Lower leg skin (tissue), 4 donors: Measurements from ENCODE around the gene PDE8A. TPM values are rescaled to one million over a fixed set of nuclear protein-coding genes. Genes with fewer than 3 reads are reported as not detected.

ENCODE experiments used
- DNase-seq, 2 donors: peaks; one replicate each; pipeline ENCODE4 v3.0.0-alpha.2; 2019; ENCODE audit warnings: low spot score in 2 of 2
- H3K4me3 ChIP-seq: fragments of 200-600 bp; sonication (generic); 2 replicates; pipeline ENCODE4 v1.5.1; 2017; ENCODE audit warnings: mild to moderate bottlenecking, low read depth; ENCODE audit not compliant: poor library complexity, severe bottlenecking
- CTCF ChIP-seq, 3 donors: fragments of 450-650 bp; IDR thresholded peaks; one replicate each; pipeline ENCODE4 v1.5.1; 2016; ENCODE audit warnings: antibody characterized with exemption in 3 of 3, mild to moderate bottlenecking in 3 of 3, moderate library complexity in 2 of 3
- POLR2A ChIP-seq, 2 donors: fragments of 450-650 bp; IDR thresholded peaks; one replicate each; pipeline ENCODE4 v1.6.1; 2016 to 2017; ENCODE audit warnings: antibody characterized with exemption in 2 of 2, mild to moderate bottlenecking in 1 of 2, moderate library complexity in 1 of 2
- WGBS, 2 donors: methylation state at CpG; one replicate each; pipeline ENCODE4 v1.1.5; 2018; 5-methylcytosine and 5-hydroxymethylcytosine counted together
- intact Hi-C: fragments of 100-400 bp; cut with DNase I; formaldehyde crosslinking; loops from one replicate; pipeline ENCODE4 v1.15.0; 2023; ENCODE audit warnings: low total_unique reads
- total RNA-seq, 4 donors: library from RNA; depleted of rRNA; stranded (reverse); fragments of >200 nt; gene quantifications; one replicate each; pipeline ENCODE4 v1.1.0, GENCODE V29; 2016

PDE8A gene
- total RNA-seq, 4 donors from 2014 or later, result 14.7 to 23.1 (median 19.4) TPM

DNA sequence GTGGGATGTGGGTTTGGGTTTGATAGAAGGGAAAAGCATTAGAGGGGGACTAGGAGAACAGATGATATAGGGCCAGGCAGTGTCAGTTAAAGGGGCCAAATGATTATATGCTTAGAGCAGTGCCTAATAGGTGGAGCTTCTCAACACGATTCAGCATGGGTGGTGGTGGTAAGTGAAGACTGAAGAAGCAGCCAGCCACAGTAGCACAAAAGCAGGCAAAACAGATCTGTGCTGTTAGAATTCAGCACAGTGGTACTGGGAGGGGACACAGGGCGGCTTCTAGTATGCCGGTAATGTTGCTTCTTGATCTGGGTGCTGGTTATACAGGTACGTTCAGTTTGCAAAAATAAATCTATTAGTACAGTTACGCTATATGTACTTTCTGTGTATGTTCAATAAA lies 25.5 kb downstream of the PDE8A start:
- intact Hi-C loops, result no loop called here
- 67 to 78% methylated on average over 5 of the region's 5 CpGs for WGBS, 2 donors
- DNase-seq, result no peak
- TF ChIP-seq POLR2A (IDR thresholded peaks at IDR 0.05), result no peak
- no peak for TF ChIP-seq CTCF (IDR thresholded peaks at IDR 0.05)
- H3K4me3 ChIP-seq, result no peak overlapping the region

- WGBS, 2 donors, result 55 to 91% methylated on average over 4 of the region's 4 CpGs
Observed at GRCh38 chr15:85007741-85008397, 26.2 kb downstream of the PDE8A start.

GRCh38 chr15:85008474-85009260 lies 27.0 kb downstream of the PDE8A start:
- intact Hi-C loops, result no loop called here
- H3K4me3 ChIP-seq, result no peak overlapping the region
- TF ChIP-seq POLR2A (IDR thresholded peaks at IDR 0.05) (no peak), CTCF (IDR thresholded peaks at IDR 0.05) (no peak)
- 80 to 86% methylated on average over 5 of the region's 5 CpGs for WGBS, 2 donors
- DNase-seq, result no peak

More at GRCh38 chr15:85007741-85008397, 26.2 kb downstream of the PDE8A start:
- no peak overlapping the region for H3K4me3 ChIP-seq
- intact Hi-C loops, result no loop called here
- TF ChIP-seq POLR2A (IDR thresholded peaks at IDR 0.05), result no peak
- no peak for TF ChIP-seq CTCF (IDR thresholded peaks at IDR 0.05)
- DNase-seq, result no peak

DNA sequence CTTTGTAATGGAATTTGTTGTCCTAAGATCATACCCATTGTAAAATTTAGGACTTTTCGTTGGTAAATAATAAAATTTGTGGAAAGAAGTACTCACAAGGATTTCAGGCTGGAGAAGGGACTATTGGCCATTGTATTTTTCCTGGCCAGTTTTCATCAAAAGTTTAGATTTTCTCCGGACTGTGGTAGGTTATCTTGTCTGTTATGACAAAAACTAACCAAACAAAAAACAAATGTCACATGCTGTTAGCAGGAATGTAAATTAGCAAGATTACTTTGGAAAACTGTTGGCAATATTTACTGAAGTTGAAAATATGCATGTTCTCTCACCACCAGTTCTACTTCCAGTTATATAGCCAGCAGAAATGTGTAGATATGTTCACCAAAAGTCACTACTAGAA lies 27.8 kb downstream of the PDE8A start:
- no peak overlapping the region for H3K4me3 ChIP-seq
- DNase-seq, result no peak
- WGBS, 2 donors, result 54 to 64% methylated on average over 2 of the region's 2 CpGs
- TF ChIP-seq CTCF (IDR thresholded peaks at IDR 0.05), result no peak
- intact Hi-C loops, result no loop called here

DNA sequence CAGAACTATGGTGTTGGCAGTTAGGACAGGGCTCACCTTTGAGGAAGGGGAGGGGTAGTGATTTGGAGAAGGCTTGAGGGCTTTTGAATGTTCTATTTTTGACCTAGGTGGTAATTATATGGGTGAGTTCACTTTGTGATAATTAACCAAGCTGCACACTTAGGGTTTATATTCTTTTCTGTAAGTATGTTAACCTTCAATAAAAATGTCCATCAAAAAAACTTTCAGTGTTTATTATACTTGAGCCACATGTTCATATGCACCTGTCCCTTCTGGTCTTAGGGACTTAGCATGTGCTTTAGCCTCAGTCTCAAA lies 28.4 kb downstream of the PDE8A start:
- H3K4me3 ChIP-seq, result no peak overlapping the region
- TF ChIP-seq CTCF (IDR thresholded peaks at IDR 0.05), result no peak
- intact Hi-C loops, result no loop called here
- DNase-seq, result no peak
